Anterior cingulate cortex (tissue), 58 donors: ENCODE measurements around the gene FAM234B.

Source experiments
- DNase-seq, 58 donors: peaks; one replicate each; lab custom pipeline; 2025; lab: John Stamatoyannopoulos, UW

Gene FAM234B

DNA sequence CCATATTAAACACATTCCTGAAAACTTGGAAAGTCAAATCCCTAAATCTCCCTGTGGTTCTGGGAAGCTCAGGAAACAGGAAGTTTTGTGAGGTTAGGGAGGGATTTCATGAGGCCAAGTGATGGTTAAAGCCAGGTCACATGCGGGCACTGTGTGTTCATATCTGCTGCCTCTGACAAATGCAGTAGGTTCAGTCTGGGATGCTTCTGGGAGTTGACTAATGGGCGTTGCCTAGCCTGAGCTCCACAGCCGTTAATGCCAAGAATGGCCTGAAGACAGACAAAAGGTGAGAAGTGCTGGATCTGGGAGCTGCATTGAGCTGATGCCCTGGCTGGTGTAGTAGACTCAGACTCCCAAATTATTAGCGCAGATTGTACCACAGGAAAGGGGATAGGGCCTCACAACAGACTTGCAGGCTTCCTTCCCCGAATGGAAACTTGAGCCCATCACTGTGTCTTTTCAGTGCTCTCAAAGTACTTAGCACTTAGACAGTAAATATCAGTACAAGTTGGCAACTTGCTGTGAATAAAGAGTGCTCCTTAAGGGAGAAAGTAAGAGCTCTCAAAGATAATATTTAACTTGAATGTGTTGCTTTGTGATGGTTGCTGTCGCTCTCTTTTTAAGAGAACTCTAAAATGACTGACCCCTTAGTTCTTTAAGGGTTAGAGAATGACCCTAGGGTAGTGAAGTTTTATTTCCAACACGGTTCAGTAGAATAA lies 41.9 kb downstream of the FAM234B start:
- no peak for DNase-seq

DNA sequence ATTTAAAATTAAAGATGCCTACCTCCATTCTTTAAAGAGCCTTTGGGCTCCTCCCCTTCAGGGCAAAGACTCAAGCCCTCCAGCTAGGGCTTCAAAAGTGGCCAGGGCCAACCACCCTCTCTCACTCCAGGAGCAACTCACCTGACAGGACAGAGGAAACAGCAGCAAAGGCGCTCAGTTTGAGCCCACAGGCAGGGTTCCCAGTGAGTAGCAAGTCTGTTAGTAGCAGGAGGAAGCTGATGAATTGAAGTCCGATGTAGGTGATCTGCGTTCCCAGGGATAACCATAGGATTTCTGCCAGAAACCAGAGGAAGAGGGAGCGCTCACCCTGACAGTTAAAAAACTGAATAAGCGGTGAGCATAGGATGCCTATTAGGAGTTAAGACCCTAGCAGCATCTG lies 43.6 kb downstream of the FAM234B start:
- DNase-seq: no peak

DNA sequence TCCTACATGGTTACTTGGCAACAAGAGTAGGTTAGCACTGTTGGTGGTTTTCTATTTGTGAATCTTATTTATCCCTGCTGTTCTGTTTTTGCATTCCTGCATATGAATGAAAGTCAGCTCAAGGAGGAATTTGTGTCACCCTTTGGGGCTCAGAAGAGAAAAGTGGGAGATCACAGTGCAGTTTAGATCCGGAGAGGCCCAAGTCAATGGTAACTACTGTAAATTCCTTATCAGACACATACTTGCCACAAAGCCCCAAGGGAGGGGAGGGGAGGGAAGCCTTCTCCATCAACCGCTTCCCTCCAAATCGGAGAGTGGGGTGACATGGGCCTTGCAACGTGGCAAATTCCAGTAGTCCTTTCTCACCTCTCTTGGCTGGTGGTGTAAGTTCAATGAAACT lies 44.3 kb downstream of the FAM234B start:
- no peak for DNase-seq

DNA sequence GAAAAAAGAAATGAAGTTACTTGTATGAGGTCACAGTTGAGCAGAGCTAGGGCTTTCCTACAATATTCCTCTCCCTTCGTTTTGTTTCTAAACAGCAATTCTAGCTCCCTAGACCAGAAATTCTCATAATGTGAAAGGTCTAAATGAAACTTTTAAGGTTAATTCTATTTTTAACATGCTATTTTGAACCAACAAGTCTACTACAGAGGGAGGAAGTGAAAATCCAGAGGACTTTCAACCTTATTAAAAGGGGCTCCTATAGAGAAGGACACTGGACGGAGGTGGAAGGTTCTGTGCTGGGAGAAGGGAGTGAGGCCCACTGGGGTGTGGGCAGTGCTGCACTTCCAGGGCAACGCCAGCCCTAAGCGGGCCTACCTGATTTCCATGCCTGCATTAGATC lies 45.9 kb downstream of the FAM234B start:
- no peak for DNase-seq

DNA sequence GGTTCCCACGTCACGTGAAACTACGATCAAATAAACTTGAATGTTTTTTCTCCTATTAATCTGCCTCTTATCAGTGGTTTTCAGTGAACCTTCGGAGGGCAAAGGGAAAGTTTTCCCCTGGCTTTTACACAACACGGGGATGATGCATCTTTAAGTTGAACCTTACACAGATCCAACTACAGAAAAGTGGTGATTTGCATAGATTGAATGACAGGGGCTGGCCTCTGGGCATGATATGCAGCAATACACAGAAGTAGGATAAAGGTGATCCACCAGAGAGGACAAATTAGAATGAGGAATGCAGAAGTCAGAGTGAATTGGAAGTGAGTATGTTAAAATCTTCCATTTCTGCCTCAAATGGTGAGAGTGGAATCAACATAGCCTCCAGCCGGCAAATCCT lies 47.7 kb downstream of the FAM234B start:
- no peak for DNase-seq

DNA sequence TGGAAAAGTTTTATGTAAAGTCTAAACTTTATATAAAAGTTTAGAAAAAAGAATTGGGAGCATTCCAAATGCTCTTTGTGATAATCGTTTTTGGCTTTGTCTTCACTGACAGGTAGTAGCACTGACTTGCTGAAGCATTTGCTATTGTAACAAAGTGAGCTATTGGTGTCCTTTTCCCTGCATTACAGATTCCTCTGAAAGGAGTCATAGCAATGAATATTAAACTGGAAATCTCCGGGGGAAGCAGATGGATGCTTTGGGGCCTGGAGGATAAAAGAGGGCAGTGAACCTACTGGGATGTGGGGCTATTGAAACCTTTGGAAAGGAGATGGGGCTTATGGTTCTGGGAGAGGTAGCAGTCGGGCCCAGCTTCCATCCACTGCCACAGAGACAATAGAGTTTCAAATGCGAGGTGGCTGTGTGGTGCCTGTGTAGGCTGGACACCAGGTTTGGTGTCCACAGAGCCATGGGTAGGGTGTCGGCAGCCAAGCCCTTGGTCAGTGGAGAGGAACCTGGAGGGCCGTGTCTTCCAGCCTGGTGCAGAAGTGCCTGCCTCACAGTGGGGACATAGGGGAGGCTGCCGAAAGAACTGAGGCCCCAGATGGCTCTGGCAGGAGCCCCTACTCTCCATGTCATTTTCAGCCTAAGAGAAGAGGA lies 49.1 kb downstream of the FAM234B start:
- no peak for DNase-seq

DNA sequence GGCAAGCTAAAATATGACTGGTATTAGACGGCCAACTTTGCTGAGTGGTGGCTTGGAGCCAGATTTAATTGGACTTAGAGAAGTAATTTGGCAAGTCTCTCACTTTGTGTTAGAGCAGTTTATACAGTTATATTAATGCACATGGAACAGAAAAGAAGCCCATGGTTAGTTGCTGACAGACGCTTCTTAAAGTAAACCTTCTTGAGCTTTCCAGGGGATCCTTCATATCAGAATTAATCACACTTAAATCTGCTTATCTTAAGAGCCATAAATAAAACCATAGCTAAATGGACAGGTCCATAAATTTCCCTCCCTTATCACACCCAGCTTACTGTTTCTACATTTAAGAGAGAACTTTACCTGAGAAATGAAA lies 49.7 kb downstream of the FAM234B start:
- DNase-seq: no peak

DNA sequence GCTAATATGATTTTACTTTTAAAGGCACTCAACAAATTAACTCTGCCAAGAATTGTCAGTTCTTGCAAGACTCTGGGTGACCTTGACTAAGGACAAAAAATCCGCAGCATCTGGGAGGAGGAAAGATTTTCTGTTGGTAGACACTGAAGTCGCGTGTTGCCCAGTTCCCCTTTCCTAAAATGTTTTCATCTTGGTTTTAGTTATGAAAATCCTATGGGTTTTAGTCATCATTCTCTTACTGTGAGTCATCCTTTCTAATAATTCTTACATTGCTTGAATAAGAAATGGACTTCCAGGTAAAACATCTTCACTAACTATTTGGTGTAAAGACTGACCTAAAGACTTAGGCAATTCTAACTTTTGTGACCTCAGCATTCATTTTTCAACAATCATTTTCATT lies 50.2 kb downstream of the FAM234B start:
- DNase-seq: no peak

DNA sequence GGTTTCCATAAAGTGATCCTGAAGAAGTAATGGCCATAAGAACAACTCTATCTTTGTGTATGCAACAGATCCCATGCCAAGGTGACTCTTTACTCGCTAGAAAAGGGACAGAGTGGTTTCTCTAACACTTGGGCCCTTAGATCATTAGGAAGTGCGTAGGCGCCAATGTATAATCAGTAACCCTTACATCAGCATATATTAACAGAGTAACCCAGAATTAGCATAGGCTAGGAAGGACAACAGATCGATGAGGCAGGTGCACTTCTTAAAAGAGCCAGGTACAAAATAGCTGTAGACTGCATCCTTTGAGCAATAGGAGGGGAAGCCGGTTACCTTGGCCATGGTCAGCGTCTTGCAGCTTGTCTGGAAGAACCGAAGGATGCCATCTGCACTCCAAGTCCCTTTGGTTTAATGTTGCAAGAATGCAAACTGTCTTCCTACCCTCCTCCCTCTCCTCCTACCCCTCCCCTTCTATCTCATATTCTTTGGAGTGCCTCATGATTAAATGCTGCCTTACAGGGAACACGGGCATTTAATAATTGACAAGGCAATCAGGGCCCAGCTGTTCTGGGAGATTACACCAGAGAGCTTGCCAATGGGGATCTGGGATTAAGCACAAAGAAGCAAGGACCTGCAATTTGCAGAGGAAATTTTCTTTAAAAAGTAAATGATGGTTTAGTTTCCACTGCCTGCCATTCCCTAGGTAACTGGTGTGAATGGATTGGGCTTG lies 51.2 kb downstream of the FAM234B start:
- no peak for DNase-seq

DNA sequence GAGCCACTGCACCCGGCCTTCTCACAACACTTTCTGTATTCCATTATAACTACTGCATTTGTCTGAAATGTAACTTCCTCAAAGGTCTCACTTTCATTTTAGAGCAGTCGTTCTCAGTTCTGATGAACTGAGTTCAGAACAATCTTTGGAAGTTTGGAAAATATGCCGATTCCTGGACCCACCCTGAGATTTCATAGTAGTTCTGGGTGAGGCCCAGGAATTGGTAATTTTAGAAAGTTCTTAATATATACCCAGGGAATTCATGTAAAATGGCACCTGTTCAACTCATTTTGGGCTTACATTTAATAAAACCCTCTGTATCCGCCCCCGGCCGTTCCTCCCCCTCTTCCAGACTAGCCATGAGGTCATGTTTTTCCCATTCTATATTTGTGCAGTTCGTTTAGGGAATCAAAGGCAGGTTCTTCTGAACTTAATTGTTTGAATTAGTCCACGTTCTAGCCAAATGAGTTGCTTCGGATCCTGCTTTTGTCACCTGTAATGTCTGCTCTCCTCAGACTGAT lies 53.4 kb downstream of the FAM234B start:
- DNase-seq: no peak

DNA sequence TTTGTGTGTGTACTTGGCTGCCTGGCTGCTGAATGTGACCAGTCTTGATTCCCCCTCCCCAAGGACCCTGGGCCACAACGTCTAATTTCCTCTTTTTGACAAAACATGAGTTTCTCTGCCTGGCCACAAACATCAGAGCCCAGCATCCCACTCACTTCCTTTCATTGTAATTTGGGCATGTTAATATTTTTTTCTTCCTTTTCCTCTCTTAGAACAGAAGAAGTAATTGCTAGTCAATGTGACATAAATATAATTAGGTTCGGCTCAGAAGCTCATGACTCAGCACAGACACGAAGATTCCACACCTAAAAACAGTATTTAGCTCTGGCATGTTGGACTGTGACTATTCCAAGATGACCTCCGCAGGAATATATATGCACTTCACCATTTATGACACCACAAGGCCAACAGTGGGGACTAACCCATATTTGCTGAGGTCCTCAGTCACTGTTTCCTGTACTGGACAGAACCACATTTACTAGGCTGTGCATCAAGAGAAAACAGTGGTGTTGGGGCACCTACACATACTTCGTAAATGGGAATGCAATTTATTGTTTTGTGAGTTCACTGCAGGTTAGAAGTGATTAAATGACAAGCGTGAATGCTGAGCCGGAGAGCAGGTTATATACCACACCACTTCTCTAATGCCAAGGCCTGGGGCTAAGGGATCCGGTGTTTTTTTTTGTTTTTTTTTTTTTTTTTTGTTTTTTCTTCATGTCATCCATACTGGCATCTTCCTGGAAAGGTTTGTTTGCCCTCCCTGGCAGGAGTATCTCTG lies 55.1 kb downstream of the FAM234B start:
- no peak for DNase-seq

DNA sequence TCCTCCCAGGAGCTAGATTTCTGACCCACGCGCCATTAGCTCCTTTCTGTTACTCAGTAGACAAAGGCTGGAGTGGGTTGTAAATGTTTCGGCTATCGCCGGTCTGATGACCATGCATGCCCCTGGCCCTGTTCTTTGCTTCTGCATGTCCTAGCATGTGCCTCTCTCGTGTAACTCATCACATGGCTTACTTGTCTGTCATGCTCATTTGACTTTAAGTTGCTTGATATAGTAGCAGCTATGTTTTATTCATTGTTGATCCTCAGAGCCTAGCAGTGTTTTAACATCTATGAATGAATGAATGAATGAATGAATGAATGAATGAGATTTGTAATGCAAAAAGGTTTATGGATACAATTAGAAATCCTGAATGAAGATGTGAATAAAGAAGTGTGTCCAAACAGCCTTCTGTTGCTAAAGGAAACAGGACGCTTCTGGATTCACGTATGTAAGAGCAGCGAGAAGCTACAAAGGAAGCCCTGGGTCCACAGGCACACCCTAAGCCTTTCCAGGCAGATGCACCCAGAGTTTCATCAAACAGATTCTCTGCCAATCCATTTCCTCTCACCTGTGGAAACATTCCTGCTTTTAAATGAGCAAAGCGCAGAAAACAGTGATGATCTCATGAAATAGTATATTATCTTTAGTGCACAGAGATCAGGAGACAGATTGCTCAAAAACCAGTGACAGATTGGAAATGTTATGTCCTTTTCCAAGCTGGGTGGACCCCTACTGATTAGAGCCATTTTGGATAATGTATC lies 55.8 kb downstream of the FAM234B start:
- no peak for DNase-seq

DNA sequence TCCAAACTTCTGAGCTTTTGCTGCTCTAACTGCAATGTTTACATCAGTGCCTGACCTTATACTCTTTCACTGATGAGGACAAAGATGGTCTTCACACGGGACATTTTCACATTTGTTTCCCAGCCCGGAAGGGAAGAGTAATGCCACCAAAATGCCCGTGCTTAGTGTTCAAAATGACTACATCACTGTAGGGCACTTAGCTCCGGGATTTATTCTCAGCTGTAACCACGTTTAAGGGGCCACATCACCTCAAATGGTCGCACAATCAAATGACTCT lies 56.4 kb downstream of the FAM234B start:
- no peak for DNase-seq

DNA sequence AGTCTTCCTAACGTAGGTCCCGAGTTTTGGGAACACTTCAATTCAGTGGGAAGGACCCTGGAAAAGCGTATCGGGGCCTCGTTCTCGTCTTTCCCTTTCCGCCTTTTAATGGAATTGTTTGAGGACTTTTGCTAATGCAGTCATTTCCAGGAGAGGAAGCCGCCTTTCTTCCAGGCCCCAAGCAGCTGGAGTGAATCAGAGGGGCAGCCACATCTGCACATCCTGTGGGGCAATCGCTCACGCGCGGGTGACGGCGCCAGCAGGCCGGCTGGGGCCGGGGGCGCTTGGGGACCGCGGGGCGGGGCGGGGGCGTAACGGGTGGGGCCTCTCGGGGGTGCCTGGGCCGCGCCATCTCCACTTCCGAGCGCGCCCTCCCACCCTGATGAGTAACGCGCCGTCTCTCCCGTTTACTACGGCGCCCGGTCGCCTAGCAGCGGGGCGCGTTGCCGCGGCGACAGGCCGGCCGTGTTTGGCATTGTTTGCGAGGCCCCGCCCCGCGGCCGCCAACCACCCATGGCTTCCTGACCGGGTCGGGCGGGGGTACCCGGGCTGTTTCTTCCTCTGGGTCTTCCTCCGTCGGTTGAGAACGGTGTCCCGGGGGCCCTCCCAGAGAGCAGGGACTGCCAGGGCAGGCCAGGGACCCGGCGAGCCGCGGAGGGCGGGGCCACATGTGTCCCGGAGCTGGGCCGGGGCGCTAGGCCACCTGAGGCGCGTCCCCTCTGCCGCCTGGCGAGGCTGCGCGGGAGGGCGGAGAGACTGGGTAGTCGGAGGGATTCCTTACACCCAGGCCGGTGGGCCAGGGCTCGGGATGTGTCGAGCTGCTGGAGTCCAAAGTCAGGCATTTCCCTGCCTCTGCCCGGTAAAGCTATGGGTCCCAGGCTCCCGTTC lies 56.9 kb downstream of the FAM234B start:
- DNase-seq: peak in 56 of 58 donors; percentile 26 to 94 (median 69)

DNA sequence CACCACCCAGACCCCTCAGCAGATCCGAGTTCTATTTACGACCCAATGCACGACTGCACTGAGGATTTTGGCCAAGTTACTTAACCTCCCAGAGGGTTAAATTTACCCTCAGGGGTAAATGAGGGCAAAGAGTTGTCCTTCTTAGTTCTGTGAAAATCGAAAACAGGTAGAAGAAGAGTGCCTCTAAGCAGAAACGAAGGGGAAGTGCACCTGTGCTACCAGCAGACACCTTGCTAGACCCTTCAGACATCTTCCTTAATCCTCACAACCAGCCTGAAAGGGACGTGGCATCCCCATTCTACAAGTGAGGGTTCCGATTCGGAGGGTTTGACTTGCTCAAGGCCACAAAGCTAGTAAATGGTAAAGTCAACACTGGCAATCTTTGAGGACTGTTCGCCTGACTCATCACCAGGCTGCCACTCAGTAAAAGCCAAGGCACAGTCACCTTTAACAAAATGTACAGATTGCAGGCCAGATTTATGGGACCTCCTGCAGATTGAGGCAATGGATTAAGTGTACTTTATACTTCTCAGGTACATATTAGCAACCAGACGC lies 57.7 kb downstream of the FAM234B start:
- DNase-seq: peak in 3 of 58 donors; percentile 24 to 30 (median 28)

DNA sequence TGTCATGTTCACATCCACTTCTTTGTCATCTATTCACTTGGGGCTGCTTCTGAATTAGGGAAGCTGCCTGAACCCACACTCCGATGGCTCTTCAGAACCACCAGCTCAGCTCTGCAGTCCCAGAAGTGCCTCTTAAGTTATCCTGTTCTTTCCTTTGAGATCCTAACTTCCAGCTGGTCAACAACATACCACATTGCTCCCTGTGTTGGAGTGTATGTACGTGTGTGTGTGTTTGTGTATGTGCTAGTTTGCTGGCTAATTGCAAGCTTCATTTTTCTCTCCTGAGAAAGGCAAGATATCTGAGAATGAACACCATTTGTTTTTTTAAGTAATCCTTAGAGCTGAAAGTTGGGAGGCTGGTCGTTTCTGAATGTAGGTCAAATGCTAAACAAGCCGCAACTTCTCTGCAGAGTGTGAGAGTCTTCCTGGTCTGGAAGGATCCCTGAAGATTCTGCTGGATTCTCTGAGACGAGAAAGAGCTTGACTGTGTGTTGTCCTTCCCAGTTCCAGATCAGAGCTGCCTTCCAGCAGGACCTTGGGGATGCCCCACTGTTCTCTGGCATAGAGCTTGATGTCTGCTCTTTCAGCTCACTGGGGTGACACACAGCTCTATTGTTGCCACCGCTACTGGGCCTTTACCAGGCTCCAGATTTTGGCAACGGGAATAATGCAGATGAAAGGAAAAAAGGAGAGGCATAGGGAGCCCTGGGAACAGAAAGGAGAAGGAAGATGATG lies 58.4 kb downstream of the FAM234B start:
- peak in 47 of 58 donors; percentile 13 to 80 (median 47) for DNase-seq

DNA sequence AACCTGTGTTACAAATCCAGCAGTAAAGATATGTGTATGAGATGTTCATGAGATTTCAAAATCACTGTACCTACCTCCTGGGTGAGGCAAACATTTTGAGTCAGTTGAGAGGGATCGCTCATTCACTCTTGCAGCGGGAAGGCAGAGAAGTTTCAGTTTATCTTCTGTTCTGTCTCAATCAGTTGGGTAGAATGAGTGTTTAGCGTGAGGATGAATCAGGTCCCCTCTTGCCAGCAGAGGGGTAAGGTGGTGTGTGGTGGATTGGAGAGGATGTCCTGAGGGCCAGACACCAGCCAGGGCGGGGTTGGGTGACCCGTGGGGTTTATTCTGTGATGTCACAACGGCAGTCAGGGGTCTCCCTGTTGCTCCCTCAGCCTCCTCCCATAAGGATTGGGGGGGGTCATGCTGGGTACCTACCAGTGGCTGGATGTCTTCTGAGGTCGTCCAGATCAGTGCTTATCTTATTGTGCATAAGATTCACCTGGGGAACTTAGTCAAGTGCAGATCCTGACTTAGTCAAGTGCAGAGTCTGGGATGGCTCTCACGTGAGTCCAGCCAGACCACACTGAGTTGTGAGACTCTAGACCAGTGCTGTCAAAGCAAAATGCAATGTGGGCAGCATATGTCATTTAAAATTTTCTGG lies 59.3 kb downstream of the FAM234B start, which contains the start of gene GSG1:
TSS of gene GSG1 (minus strand) at position 277 of the 643 bp plus-strand sequence. CDS start at position 122, 155 bp downstream.
- no peak for DNase-seq
